ENCODE data around the gene MUC2.

DNA sequence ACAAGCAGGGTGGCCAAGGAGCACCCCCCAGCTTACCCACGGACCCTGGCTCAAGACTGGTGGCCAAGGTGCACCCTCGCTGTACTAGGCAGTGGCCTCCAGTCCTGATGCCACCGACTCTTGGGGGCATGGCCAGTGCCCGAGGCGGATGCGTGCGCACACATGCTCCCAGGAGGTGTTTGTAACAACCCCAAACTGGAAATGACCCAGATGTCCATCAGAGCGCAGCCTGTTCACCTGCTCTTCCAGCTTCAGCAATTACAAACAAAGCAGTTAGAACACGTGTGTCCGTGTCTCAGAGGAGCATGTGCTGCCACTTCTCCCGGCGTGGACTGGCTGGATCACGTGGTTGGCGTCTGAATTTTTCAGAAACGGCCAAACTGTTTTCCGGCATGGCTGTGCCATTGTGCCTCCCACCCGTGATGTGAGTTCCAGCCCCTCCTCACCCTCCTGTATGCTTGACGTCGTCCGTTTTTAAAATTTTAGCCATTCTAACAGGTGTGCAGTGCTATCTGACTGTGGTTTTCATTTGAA, 31.0 kb upstream of the MUC2 start:
- TF ChIP-seq, protein P1, sequence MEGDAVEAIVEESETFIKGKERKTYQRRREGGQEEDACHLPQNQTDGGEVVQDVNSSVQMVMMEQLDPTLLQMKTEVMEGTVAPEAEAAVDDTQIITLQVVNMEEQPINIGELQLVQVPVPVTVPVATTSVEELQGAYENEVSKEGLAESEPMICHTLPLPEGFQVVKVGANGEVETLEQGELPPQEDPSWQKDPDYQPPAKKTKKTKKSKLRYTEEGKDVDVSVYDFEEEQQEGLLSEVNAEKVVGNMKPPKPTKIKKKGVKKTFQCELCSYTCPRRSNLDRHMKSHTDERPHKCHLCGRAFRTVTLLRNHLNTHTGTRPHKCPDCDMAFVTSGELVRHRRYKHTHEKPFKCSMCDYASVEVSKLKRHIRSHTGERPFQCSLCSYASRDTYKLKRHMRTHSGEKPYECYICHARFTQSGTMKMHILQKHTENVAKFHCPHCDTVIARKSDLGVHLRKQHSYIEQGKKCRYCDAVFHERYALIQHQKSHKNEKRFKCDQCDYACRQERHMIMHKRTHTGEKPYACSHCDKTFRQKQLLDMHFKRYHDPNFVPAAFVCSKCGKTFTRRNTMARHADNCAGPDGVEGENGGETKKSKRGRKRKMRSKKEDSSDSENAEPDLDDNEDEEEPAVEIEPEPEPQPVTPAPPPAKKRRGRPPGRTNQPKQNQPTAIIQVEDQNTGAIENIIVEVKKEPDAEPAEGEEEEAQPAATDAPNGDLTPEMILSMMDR (IDR thresholded peaks at IDR 0.05): no peak
- no peak for TF ChIP-seq EZH2 (IDR thresholded peaks at IDR 0.05; ENCODE audit: borderline replicate concordance, insufficient read depth, low read depth, low read length, poor library complexity, severe bottlenecking)
